Kidney tubule cell (primary cell): ENCODE measurements around the gene PLXNA4.
"Not testable (repeated sequence)": the region's sequence is repeated elsewhere in the genome, so short reads cannot be mapped to it uniquely, and the experiment has no call there.

Experiments used
- DNase-seq: peaks from one replicate; pipeline ENCODE4 v3.0.0-alpha.2; 2018; ENCODE audit warnings: low spot score

The PLXNA4 gene

DNA sequence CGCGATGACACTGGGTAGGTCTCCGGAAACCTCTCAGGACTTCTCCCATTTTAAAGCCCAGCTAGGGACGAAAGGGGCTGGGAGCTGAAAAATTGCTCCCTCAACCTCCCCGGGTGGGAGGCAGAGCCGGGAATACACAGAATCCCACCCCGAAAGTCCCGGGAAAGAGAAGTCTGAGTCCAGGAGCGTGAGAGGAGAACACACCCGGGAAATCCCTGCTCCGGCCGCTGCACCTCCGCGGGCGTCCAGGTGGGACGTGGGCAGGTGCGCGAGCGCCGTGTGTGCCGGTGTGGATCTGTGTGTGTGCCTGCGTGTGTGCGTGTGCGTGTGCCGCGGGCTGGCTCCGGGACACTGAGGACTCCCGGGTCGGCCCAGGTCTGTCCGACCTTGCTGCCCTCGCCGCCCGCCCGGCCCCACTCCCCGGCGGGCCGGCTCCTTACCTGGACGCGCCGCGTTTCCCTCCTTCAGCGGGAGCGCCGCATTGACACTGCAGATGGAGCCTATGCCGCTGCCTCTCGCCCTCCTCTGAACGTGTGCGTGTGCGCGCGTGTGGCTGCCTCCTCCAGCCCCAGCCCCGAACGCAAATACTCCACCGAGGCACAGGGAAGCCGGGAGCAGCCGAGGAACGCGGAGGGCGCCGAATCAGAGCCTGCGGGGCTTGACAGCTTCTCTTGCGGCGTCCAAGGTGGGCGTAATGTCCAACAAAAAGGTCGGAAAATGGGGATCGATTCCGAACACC is at the start of gene PLXNA4:
Gene PLXNA4, minus strand, starts transcription at position 489 of the 739 bp plus-strand sequence. CDS start 67,777 bp downstream, outside the sequence.
- DNase-seq = peak; percentile 11

GRCh38 chr7:132625651-132626050 is 49.4 kb upstream of the PLXNA4 start:
- no peak for DNase-seq

GRCh38 chr7:132622081-132622480 is 45.8 kb upstream of the PLXNA4 start:
- DNase-seq = no peak

DNA sequence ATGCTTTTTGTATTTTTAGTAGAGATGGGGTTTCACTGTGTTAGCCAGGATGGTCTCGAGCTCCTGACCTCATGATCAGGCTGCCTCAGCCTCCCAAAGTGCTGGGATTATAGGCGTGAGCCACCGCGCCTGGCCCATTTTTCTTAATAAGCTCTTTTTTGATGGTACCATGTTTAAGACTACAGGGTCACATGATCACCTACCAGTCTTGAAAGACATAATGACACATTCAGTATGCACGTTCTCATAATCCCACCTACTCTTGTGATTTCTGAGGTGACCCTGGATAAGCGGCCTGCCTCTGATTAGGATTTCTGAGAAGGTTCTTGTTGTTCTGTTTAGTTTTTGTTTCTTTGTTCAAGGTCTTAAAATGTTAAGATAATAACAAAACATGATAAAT is 43.7 kb upstream of the PLXNA4 start:
- no peak for DNase-seq

DNA sequence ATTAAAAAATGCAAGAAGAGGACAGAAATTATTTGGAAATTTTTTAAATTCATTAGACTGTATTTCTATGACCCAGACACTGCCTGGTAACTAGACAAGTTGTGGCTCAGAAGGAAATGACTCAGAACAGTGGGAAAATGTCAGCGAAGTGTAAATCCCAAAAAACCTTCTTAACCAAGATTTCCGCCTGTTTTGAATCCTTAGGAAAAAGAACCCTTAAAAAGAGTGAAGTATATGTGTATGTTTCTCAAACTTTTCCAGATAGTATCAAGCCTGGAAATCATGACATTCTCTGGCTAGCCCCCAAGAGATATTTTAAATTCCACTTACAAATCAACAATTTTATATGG is 42.7 kb upstream of the PLXNA4 start:
- DNase-seq = peak; percentile 22

- DNase-seq = no peak
Measured at GRCh38 chr7:132618271-132618955, 42.1 kb upstream of the PLXNA4 start.

DNA sequence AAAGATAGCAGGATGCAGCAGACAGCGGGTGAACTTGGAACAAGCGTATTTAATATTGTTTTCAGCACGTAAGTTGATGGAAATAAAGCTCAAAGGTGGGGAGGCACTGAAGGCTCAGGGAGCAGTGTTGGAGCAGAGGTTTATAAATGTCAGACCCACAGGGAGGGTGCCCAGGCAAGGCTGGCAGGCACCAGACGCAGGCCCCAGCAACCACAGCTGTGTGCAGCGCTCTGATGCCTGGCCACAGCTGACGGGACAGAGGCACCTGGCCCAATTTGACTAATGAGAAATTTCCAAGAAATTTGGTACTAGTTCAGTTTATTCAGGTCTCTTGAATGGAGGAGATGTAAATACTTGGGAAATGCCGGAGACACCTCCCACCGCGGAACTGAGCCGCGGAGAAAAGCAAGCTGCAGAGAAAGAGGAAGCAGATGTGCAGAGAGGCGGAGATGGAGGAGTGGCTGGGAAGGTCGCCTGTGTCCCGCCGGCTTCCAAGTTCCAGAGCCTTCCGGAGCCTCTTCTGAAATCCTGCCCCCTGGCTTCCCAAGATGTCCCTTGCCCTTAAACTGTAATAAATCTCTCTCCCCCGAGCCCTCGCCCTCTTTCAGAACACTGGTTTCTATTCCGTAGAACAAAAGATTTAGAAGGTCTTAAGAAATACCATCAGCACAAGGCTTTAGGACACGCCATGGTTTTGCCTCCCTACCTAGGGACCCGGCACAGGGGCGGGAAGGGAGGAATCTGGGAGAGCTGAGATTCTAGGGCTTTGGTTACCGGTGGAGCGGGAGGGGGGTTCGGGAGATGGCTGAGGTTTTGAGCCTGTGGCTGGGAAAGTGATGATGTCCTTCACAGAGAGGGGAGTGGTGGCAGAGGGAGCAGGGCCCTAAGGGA is 38.4 kb upstream of the PLXNA4 start:
- peak; percentile 25 for DNase-seq

GRCh38 chr7:132613737-132614136 is 37.5 kb upstream of the PLXNA4 start:
- no peak for DNase-seq

DNA sequence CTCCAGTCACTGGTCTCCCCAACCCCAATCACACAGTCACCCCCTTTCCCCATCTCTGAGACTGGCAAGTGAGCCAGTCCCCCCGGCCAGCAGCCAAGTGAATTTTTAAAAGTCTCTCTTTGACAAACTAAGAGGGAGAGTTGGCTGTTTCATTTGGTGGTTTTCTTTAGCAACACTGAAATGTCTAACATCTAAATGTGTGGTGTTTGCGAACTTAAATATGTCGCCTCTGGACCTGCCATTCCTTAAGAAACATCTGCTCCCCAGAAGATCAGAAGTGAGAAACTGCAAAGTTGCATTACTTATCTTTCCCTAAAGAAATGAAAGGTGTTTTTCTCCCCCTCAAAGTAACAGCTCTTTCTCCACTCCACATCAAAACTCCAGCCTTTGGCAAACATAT is 34.7 kb upstream of the PLXNA4 start:
- no peak for DNase-seq

DNA sequence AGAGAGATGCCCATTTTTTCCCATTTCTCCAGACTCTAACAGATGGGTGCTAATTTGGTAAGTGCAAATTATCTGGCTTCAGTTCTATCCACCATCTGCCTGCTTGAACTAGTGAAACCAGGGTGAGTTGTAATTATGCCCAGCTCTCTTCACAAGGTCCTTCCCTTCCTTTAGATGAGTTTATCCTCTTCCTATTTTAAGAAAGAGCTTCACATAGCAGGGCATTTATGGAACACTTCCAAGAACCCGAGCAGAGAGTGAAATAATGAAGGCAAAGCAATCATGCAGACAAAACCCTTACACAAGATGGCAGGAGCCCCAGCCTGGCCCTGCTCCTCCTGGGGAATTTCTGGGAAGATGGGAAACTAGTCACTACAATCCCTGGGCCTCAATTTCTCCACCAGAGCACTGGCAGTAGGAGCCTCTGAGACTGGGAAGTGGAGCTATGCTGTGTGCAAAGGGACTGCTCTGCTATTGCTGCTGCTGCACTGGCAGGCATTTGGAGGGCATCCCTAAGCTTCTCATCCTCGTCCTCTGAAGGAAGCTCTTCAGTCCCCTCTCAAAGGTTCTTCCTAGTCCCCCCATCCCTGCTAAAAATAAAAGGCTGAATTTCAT is 33.7 kb upstream of the PLXNA4 start:
- no peak for DNase-seq

DNA sequence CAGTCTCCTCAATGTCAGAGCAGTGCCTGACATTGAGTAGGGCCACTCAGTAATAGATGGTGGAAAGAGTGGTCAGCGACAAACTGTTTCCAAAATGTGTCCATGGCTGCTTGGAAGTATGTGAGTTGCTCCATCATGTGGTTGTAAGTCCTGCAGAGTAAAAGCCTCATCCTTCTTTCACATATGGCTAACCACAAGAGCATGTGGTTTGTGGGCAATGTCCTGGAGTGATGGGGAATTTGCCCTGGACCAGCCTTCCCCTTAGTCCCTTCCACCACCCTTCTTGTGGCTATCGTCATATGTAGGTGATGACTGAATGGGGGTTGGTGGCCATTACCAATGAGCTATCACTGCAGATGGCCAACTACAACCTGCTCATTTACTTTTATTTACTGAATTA is 33.0 kb upstream of the PLXNA4 start:
- DNase-seq = no peak

GRCh38 chr7:132608523-132608922 is 32.3 kb upstream of the PLXNA4 start:
- DNase-seq = no peak

DNA sequence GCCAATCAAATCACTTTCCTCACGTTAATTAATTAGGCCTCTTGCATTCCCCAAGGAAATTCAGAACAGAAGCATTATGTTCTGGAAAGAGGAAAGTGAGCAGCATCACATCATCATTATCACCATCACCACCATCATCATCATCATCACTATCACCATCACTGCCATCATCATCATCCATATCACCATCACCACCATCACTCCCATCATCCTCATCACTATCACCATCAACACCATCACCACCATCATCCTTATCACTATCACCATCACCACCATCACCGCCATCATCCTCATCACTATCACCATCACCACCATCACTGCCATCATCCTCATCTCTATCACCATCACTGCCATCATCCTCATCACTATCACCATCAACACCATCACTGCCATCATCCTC is 31.4 kb upstream of the PLXNA4 start:
- no peak for DNase-seq

- no peak for DNase-seq
Measured at GRCh38 chr7:132604121-132604520, 27.9 kb upstream of the PLXNA4 start.

GRCh38 chr7:132603220-132603833 is 27.1 kb upstream of the PLXNA4 start:
- no peak for DNase-seq

- no peak for DNase-seq
Measured at GRCh38 chr7:132601783-132602182, 25.5 kb upstream of the PLXNA4 start.

DNA sequence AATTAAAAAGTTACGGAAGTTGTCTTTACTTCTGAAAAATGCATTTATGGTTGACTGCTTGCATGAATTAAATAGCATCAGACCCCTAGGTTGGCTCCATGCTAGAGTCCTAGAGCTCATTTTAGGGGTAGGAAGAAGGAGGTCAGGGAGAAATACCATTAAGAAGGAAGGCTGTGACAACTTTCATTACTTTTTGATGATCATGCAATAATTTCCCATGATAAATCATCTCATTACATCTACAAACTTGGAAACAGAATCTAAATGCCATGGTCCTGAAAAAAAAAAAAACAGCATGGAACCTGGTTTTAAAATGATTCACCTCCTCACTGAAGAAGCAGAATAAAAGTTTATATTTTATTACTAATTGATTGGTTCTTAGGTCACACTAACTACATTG is 20.3 kb upstream of the PLXNA4 start:
- no peak for DNase-seq

DNA sequence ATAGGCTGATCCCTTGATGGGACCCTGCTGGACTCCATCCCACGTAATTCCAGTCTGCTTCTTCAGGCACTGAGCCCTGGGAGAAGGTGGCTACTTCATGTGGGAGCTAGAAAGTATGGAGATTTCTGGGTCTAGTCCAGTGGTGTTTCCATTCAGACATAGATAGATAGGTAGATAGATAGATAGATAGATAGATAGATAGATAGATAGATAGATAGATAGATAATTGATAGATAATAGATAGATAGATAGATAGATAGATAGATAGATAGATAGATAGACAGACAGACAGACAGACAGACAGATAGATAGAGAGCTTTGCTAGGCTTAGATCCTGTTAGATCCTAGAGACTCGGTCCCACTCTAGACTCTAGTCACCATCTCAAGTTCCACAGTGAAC is 18.5 kb upstream of the PLXNA4 start:
- not testable (repeated sequence) for DNase-seq

- DNase-seq = no peak
Measured at GRCh38 chr7:132592936-132593335, 16.7 kb upstream of the PLXNA4 start.

DNA sequence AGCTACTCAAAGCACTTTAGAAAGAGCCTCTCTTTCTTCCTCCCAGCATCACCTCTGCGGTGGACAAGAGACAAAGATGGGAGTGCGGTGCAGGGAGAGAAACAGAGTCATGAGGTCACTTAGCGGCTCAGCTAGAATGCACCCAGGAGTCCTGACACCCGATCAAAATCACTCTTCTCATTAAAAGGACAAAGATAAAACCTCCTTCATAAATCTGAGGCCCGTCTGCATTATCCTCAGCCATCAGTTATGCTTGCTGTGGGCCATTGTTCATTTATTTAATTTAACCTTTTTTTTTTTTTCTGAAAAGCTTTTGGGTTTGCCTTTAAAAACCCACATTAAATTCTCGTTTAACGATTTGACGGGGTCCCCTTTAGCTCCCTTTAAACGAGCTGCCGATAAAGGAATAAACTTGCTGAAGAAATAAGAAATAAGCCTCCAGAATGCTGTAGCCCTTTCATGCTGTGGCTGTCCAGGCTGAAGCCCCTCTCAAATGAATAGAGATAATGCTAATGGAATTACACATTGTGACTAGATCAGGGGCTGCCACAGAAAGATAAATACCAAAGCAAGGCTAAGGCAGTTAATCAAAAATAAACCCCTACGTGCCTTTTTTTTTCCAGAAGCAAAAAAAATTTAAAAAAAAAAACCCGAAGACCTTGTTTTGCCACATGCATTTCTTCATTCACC is 16.1 kb upstream of the PLXNA4 start:
- DNase-seq = no peak

- DNase-seq = peak; percentile 16
Measured at GRCh38 chr7:132590162-132590561, 13.9 kb upstream of the PLXNA4 start.
